Trophoblast cell (in vitro differentiated cells and primary cell): ENCODE measurements around the gene RBM14.
A peak's percentile ranks its signal among the peaks of the same experiment; 100 is the strongest.

Source experiments
- DNase-seq, 2 donors: peaks; one replicate each; pipeline ENCODE4 v3.0.0-alpha.2; 2016
- H2AFZ ChIP-seq: 2 replicates; pipeline ENCODE4 v1.6.1; 2013; ENCODE audit warnings: low read length, moderate library complexity, mild to moderate bottlenecking; ENCODE audit not compliant: insufficient read depth, poor library complexity
- H2AK5ac ChIP-seq: 2 replicates; pipeline ENCODE4 v1.6.1; 2013; ENCODE audit warnings: mild to moderate bottlenecking, low read length
- H2BK120ac ChIP-seq: 2 replicates; pipeline ENCODE4 v1.6.1; 2013; ENCODE audit warnings: low read length, mild to moderate bottlenecking, moderate library complexity; ENCODE audit not compliant: insufficient read depth, poor library complexity
- H2BK12ac ChIP-seq: 2 replicates; pipeline ENCODE4 v1.6.1; 2013; ENCODE audit warnings: mild to moderate bottlenecking, low read length, moderate library complexity
- H2BK5ac ChIP-seq: 2 replicates; pipeline ENCODE4 v1.6.1; 2013; ENCODE audit warnings: low read length, low read depth, moderate library complexity, mild to moderate bottlenecking; ENCODE audit not compliant: poor library complexity
- H3K14ac ChIP-seq: 2 replicates; pipeline ENCODE4 v1.6.1; 2013; ENCODE audit warnings: mild to moderate bottlenecking, low read length
- H3K18ac ChIP-seq: 2 replicates; pipeline ENCODE4 v1.6.1; 2013; ENCODE audit warnings: mild to moderate bottlenecking, low read length
- H3K23ac ChIP-seq: 2 replicates; pipeline ENCODE4 v1.6.1; 2013; ENCODE audit warnings: low read length
- H3K27ac ChIP-seq: 2 replicates; pipeline ENCODE4 v1.5.1; 2013; ENCODE audit warnings: low read depth, mild to moderate bottlenecking, inconsistent platforms, low read length, moderate library complexity
- H3K27me3 ChIP-seq: 2 replicates; pipeline ENCODE4 v1.6.1; 2013; ENCODE audit warnings: inconsistent platforms, mild to moderate bottlenecking, low read length, moderate library complexity; ENCODE audit not compliant: insufficient read depth
- H3K36me3 ChIP-seq, 2 experiments: 1 replicate in 1 of 2; 2 replicates in 1 of 2; pipeline ENCODE4 v1.6.1; 2013; ENCODE audit warnings: low read length in 2 of 2, mild to moderate bottlenecking in 2 of 2, moderate library complexity in 1 of 2; ENCODE audit not compliant: insufficient read depth in 2 of 2, control insufficient read depth in 1 of 2
- H3K4ac ChIP-seq: 2 replicates; pipeline ENCODE4 v1.6.1; 2013; ENCODE audit warnings: low read depth, mild to moderate bottlenecking, low read length, moderate library complexity
- H3K4me1 ChIP-seq, 2 experiments: 1 replicate in 1 of 2; 2 replicates in 1 of 2; pipeline ENCODE4 v1.6.1; 2013; ENCODE audit warnings: low read length in 2 of 2, mild to moderate bottlenecking in 2 of 2, moderate library complexity in 1 of 2; ENCODE audit not compliant: insufficient read depth in 2 of 2, control insufficient read depth in 1 of 2
- H3K4me2 ChIP-seq: 2 replicates; pipeline ENCODE4 v1.6.1; 2013; ENCODE audit warnings: inconsistent platforms, mild to moderate bottlenecking, low read length, moderate library complexity
- H3K4me3 ChIP-seq: 2 replicates; pipeline ENCODE4 v1.5.1; 2013; ENCODE audit warnings: mild to moderate bottlenecking, low read depth, low read length, inconsistent platforms
- H3K79me1 ChIP-seq: one replicate; pipeline ENCODE4 v1.6.1; 2013; ENCODE audit warnings: low read length
- H3K79me2 ChIP-seq: 2 replicates; pipeline ENCODE4 v1.6.1; 2013; ENCODE audit warnings: low read length, mild to moderate bottlenecking; ENCODE audit not compliant: control insufficient read depth, insufficient read depth, poor library complexity
- H3K9ac ChIP-seq: 2 replicates; pipeline ENCODE4 v1.6.1; 2013; ENCODE audit warnings: mild to moderate bottlenecking, low read length
- H3K9me3 ChIP-seq: 2 replicates; pipeline ENCODE4 v1.6.1; 2013; ENCODE audit warnings: low read depth, mild to moderate bottlenecking, control low read depth, inconsistent platforms, low read length; ENCODE audit not compliant: insufficient read depth
- H4K12ac ChIP-seq: 2 replicates; pipeline ENCODE4 v1.6.1; 2013; ENCODE audit warnings: low read depth, mild to moderate bottlenecking, low read length, moderate library complexity
- H4K8ac ChIP-seq: 2 replicates; pipeline ENCODE4 v1.6.1; 2013; ENCODE audit warnings: low read depth, mild to moderate bottlenecking, low read length, moderate library complexity
- H4K91ac ChIP-seq: one replicate; pipeline ENCODE4 v1.6.1; 2013; ENCODE audit warnings: low read depth, mild to moderate bottlenecking, low read length, moderate library complexity
- WGBS: extraction: QIAGEN DNeasy Blood & Tissue Kit; methylation state at CpG from one replicate; pipeline ENCODE4 v1.1.7; 2013; ENCODE audit warnings: missing lambda C conversion rate; ENCODE audit not compliant: insufficient read length, insufficient coverage; ENCODE audit errors: extremely low coverage; 5-methylcytosine and 5-hydroxymethylcytosine counted together

Gene RBM14

GRCh38 chr11:66624450-66624849, 8.0 kb downstream of the RBM14 start:
- H2BK12ac ChIP-seq: no peak overlapping the region
- H3K36me3 ChIP-seq: peaks cover 46 to 67% of the 10 kb centered on the region in 2 experiments
- H2BK120ac ChIP-seq: no peak overlapping the region
- no peaks in the 10 kb centered on the region for H3K79me1 ChIP-seq
- no peak overlapping the region for H3K23ac ChIP-seq
- H4K91ac ChIP-seq: no peak overlapping the region
- H4K12ac ChIP-seq: no peak overlapping the region
- no peak overlapping the region for H4K8ac ChIP-seq
- no peak overlapping the region for H3K27ac ChIP-seq
- H3K18ac ChIP-seq: no peak overlapping the region
- H3K4me2 ChIP-seq: no peak overlapping the region
- no CpG with 5 or more reads among the region's 16 CpGs for WGBS
- no peak overlapping the region for H3K14ac ChIP-seq
- peak overlapping the region; percentile 13 for H3K4ac ChIP-seq
- H3K4me1 ChIP-seq: peaks cover 0 to 3% of the 10 kb centered on the region in 2 experiments
- H3K4me3 ChIP-seq: no peak overlapping the region
- no peak overlapping the region for H2BK5ac ChIP-seq
- H2AFZ ChIP-seq: no peak overlapping the region
- H2AK5ac ChIP-seq: no peak overlapping the region
- no peaks in the 10 kb centered on the region for H3K27me3 ChIP-seq
- H3K9me3 ChIP-seq: peaks cover 2% of the 10 kb centered on the region
- DNase-seq: no peak
- H3K9ac ChIP-seq: no peak overlapping the region
- H3K79me2 ChIP-seq: peaks cover 32% of the 10 kb centered on the region

- H3K18ac ChIP-seq: no peak overlapping the region
- no peak overlapping the region for H3K4me2 ChIP-seq
- H3K27me3 ChIP-seq: no peaks in the 10 kb centered on the region
- H3K27ac ChIP-seq: no peak overlapping the region
- no peak overlapping the region for H2AFZ ChIP-seq
- no peak overlapping the region for H3K4me3 ChIP-seq
- no peak overlapping the region for H2AK5ac ChIP-seq
- no CpG with 5 or more reads among the region's 26 CpGs for WGBS
- H3K4me1 ChIP-seq: peaks cover 0 to 3% of the 10 kb centered on the region in 2 experiments
- no peak overlapping the region for H3K9ac ChIP-seq
- no peak overlapping the region for H4K91ac ChIP-seq
- H2BK120ac ChIP-seq: no peak overlapping the region
- no peak overlapping the region for H4K12ac ChIP-seq
- no peaks in the 10 kb centered on the region for H3K79me1 ChIP-seq
- peaks cover 34% of the 10 kb centered on the region for H3K79me2 ChIP-seq
- no peak overlapping the region for H2BK12ac ChIP-seq
- H3K4ac ChIP-seq: peak overlapping the region; percentile 13
- H3K23ac ChIP-seq: no peak overlapping the region
- peaks cover 2% of the 10 kb centered on the region for H3K9me3 ChIP-seq
- H3K14ac ChIP-seq: no peak overlapping the region
- no peak overlapping the region for H2BK5ac ChIP-seq
- H4K8ac ChIP-seq: no peak overlapping the region
- no peak for DNase-seq
- H3K36me3 ChIP-seq: peaks cover 51 to 71% of the 10 kb centered on the region in 2 experiments
Measured at GRCh38 chr11:66625041-66625751, 8.8 kb downstream of the RBM14 start.

- no peak overlapping the region for H3K14ac ChIP-seq
- H3K4ac ChIP-seq: peak overlapping the region; percentile 13
- H3K27me3 ChIP-seq: no peaks in the 10 kb centered on the region
- no peak for DNase-seq
- H3K4me1 ChIP-seq: peaks cover 0 to 3% of the 10 kb centered on the region in 2 experiments
- H3K23ac ChIP-seq: no peak overlapping the region
- no peak overlapping the region for H2BK5ac ChIP-seq
- H4K12ac ChIP-seq: no peak overlapping the region
- no peak overlapping the region for H3K4me3 ChIP-seq
- no peak overlapping the region for H3K4me2 ChIP-seq
- H4K91ac ChIP-seq: no peak overlapping the region
- no peaks in the 10 kb centered on the region for H3K79me1 ChIP-seq
- no CpG with 5 or more reads among the region's 9 CpGs for WGBS
- H2BK120ac ChIP-seq: no peak overlapping the region
- peaks cover 53 to 74% of the 10 kb centered on the region in 2 experiments for H3K36me3 ChIP-seq
- no peak overlapping the region for H3K9ac ChIP-seq
- no peak overlapping the region for H4K8ac ChIP-seq
- H3K27ac ChIP-seq: no peak overlapping the region
- H2AK5ac ChIP-seq: no peak overlapping the region
- no peak overlapping the region for H2AFZ ChIP-seq
- no peak overlapping the region for H3K18ac ChIP-seq
- H3K79me2 ChIP-seq: peaks cover 34% of the 10 kb centered on the region
- H2BK12ac ChIP-seq: no peak overlapping the region
- H3K9me3 ChIP-seq: peaks cover 2% of the 10 kb centered on the region
Measured at GRCh38 chr11:66625752-66626149, 9.3 kb downstream of the RBM14 start.

- Histone ChIP-seq H3K14ac (no peak overlapping the region), H4K91ac (no peak overlapping the region), H3K9me3 (peaks cover 2% of the 10 kb centered on the region), H3K4me1 (peaks cover 0 to 3% of the 10 kb centered on the region in 2 experiments), H3K27me3 (no peaks in the 10 kb centered on the region), H3K18ac (no peak overlapping the region), H2BK12ac (no peak overlapping the region), H3K4me2 (no peak overlapping the region), H4K12ac (no peak overlapping the region), H3K9ac (no peak overlapping the region), H2AK5ac (no peak overlapping the region), H3K4me3 (no peak overlapping the region), H3K27ac (no peak overlapping the region), H3K4ac (peak overlapping the region; percentile 41), H4K8ac (no peak overlapping the region), H2AFZ (no peak overlapping the region), H2BK5ac (no peak overlapping the region), H3K79me2 (peaks cover 29% of the 10 kb centered on the region), H3K79me1 (no peaks in the 10 kb centered on the region), H3K36me3 (peaks cover 53 to 74% of the 10 kb centered on the region in 2 experiments), H2BK120ac (no peak overlapping the region), H3K23ac (no peak overlapping the region)
- no peak for DNase-seq
- WGBS: no CpG with 5 or more reads among the region's 25 CpGs
Measured at GRCh38 chr11:66626382-66626781, 10.0 kb downstream of the RBM14 start.
